SK-N-SH (cell line): ENCODE data around the gene SSNA1. TPM values are rescaled to one million over a fixed set of nuclear protein-coding genes. Genes with fewer than 3 reads are reported as not detected.

Source experiments
- CTCF ChIA-PET: fragments of 300-600, 350-600 bp; formaldehyde crosslinking; extraction: SDS; loops from one replicate; lab custom pipeline; 2021; lab: Yijun Ruan, JAX
- POLR2A ChIA-PET: fragments of 350-600 bp; sonication (Branson Sonifier 250); formaldehyde crosslinking; extraction: SDS; loops from one replicate; lab custom pipeline; 2020; ENCODE audit warnings: antibody characterized with exemption, inconsistent platforms; lab: Yijun Ruan, JAX
- DNase-seq: peaks from one replicate; pipeline ENCODE4 v3.0.0; 2012
- H2AFZ ChIP-seq: fragments of 200-600 bp; sonication (generic); 2 replicates; pipeline ENCODE4 v1.8.1; 2016; ENCODE audit warnings: antibody characterized with exemption, mild to moderate bottlenecking, low read depth
- H3F3A ChIP-seq: fragments of 200-600 bp; sonication (generic); replicated peaks from 2 replicates; pipeline ENCODE3; 2016; ENCODE audit warnings: antibody characterized with exemption, mild to moderate bottlenecking; ENCODE audit not compliant: insufficient read depth
- H3K27ac ChIP-seq, 2 experiments: fragments of 200-500 bp in 1 of 2; fragments of 200-600 bp in 1 of 2; sonication (Bioruptor generic) in 1 of 2; sonication (generic), shearing (Covaris generic) in 1 of 2; 2 replicates each; pipeline versions ENCODE4 v1.5.1 to v1.6.1; 2014 to 2016; ENCODE audit warnings: low read depth in 2 of 2, inconsistent platforms in 1 of 2, low read length in 1 of 2, mild to moderate bottlenecking in 1 of 2, mixed read lengths in 1 of 2
- H3K27me3 ChIP-seq: fragments of 200-600 bp; sonication (generic), shearing (Covaris generic); 2 replicates; pipeline ENCODE4 v1.6.1; 2016; ENCODE audit warnings: mixed run types; ENCODE audit not compliant: insufficient read depth
- H3K36me3 ChIP-seq, 2 experiments: fragments of 200-500 bp in 1 of 2; fragments of 200-600 bp in 1 of 2; sonication (Bioruptor generic) in 1 of 2; sonication (generic) in 1 of 2; replicated peaks in 1 of 2; 2 replicates each; pipeline versions ENCODE3 to v1.5.1; 2014 to 2016; ENCODE audit warnings: low read length in 1 of 2, mild to moderate bottlenecking in 1 of 2; ENCODE audit not compliant: insufficient read depth in 2 of 2, control insufficient read depth in 1 of 2
- H3K4me1 ChIP-seq, 2 experiments: fragments of 200-500 bp in 1 of 2; fragments of 200-600 bp in 1 of 2; sonication (Bioruptor generic) in 1 of 2; sonication (generic), shearing (Covaris generic) in 1 of 2; 2 replicates each; pipeline versions ENCODE4 v1.5.1 to v1.6.1; 2014 to 2016; ENCODE audit warnings: low read depth in 1 of 2, low read length in 1 of 2, mixed run types in 1 of 2; ENCODE audit not compliant: insufficient read depth in 2 of 2, control insufficient read depth in 1 of 2
- H3K4me2 ChIP-seq: fragments of 200-600 bp; sonication (generic), shearing (Covaris generic); 2 replicates; pipeline ENCODE4 v1.6.1; 2017; ENCODE audit warnings: mixed run types
- H3K4me3 ChIP-seq, 2 experiments: fragments of 200-500 bp in 1 of 2; fragments of 200-600 bp in 1 of 2; sonication (Bioruptor generic) in 1 of 2; sonication (generic), shearing (Covaris generic) in 1 of 2; 2 replicates each; pipeline versions ENCODE4 v1.5.1 to v1.8.1; 2014 to 2016; ENCODE audit warnings: low read depth in 2 of 2, inconsistent platforms in 1 of 2, low read length in 1 of 2, mild to moderate bottlenecking in 1 of 2, mixed read lengths in 1 of 2, moderate library complexity in 1 of 2
- H3K79me2 ChIP-seq: fragments of 200-600 bp; sonication (generic); 2 replicates; pipeline ENCODE4 v1.8.1; 2017; ENCODE audit warnings: mild to moderate bottlenecking; ENCODE audit not compliant: insufficient read depth
- H3K9ac ChIP-seq: fragments of 200-600 bp; sonication (generic); 2 replicates; pipeline ENCODE4 v1.6.1; 2017; ENCODE audit warnings: mixed run types
- H3K9me2 ChIP-seq: fragments of 200-600 bp; sonication (generic); 2 replicates; pipeline ENCODE4 v1.6.1; 2017; ENCODE audit warnings: mixed run types
- H3K9me3 ChIP-seq: fragments of 200-600 bp; sonication (generic); 2 replicates; pipeline ENCODE4 v1.6.1; 2017; ENCODE audit warnings: mixed run types, mild to moderate bottlenecking, moderate library complexity
- H4K20me1 ChIP-seq: fragments of 200-600 bp; sonication (generic); 2 replicates; pipeline ENCODE4 v1.6.1; 2017; ENCODE audit warnings: mild to moderate bottlenecking, mixed run types; ENCODE audit not compliant: insufficient read depth
- FOSL2 ChIP-seq: IDR thresholded peaks from 2 replicates; pipeline ENCODE4 v1.4.0; 2012; ENCODE audit warnings: low read depth, mild to moderate bottlenecking, moderate library complexity, borderline replicate concordance
- FOXM1 ChIP-seq: IDR thresholded peaks from 2 replicates; pipeline ENCODE4 v1.4.0; 2012; ENCODE audit warnings: low read depth, mild to moderate bottlenecking
- RAD21 ChIP-seq: IDR thresholded peaks from 2 replicates; pipeline ENCODE4 v1.6.1; 2012; ENCODE audit warnings: mild to moderate bottlenecking, low read length
- RCOR1 ChIP-seq: fragments of 150-350 bp; IDR thresholded peaks from 2 replicates; pipeline ENCODE4 v1.6.1; 2017; ENCODE audit warnings: antibody characterized with exemption, low read length
- RFX5 ChIP-seq: IDR thresholded peaks from 2 replicates; pipeline ENCODE4 v1.6.1; 2012; ENCODE audit warnings: mild to moderate bottlenecking, improper control_type of control experiment, low read length
- RXRA ChIP-seq: IDR thresholded peaks from 2 replicates; pipeline ENCODE4 v1.4.0; 2012; ENCODE audit warnings: low read depth, mild to moderate bottlenecking, borderline replicate concordance
- SIN3A ChIP-seq: IDR thresholded peaks from 2 replicates; pipeline ENCODE4 v1.6.1; 2012; ENCODE audit warnings: low read depth, mild to moderate bottlenecking, low read length, moderate library complexity, borderline replicate concordance
- USF2 ChIP-seq: fragments of 150-350 bp; IDR thresholded peaks from 2 replicates; pipeline ENCODE4 v1.6.1; 2017; ENCODE audit warnings: antibody characterized with exemption, low read length, low read depth, borderline replicate concordance
- YY1 ChIP-seq: IDR thresholded peaks from 2 replicates; pipeline ENCODE4 v1.4.0; 2012; ENCODE audit warnings: low read depth, mild to moderate bottlenecking
- WGBS: methylation state at CpG from one replicate; pipeline ENCODE4 v1.1.6; 2017; ENCODE audit warnings: low lambda C conversion rate; 5-methylcytosine and 5-hydroxymethylcytosine counted together
- polyA plus RNA-seq, 3 experiments: library from polyadenylated mRNA; depleted of rRNA; stranded (reverse); fragments of >200 nt; gene quantifications; 2 replicates each; pipeline ENCODE4 v1.2.3, GENCODE V29; 2012
- TF ChIP-seq, protein P1 (sequence below): IDR thresholded peaks from 2 replicates; pipeline ENCODE4 v1.4.0; 2012; ENCODE audit warnings: low read depth
- TF ChIP-seq, protein P2 (sequence below): fragments of 200-600 bp; sonication (generic); IDR thresholded peaks from 2 replicates; pipeline ENCODE4 v1.6.1; 2017; ENCODE audit warnings: antibody characterized with exemption, mild to moderate bottlenecking, moderate library complexity
- TF ChIP-seq, protein P3 (sequence below): IDR thresholded peaks from 2 replicates; pipeline ENCODE4; 2012

The SSNA1 gene
- polyA plus RNA-seq, 1 of the 3 experiments (the other 2 are of a cell fraction): 124 TPM

DNA sequence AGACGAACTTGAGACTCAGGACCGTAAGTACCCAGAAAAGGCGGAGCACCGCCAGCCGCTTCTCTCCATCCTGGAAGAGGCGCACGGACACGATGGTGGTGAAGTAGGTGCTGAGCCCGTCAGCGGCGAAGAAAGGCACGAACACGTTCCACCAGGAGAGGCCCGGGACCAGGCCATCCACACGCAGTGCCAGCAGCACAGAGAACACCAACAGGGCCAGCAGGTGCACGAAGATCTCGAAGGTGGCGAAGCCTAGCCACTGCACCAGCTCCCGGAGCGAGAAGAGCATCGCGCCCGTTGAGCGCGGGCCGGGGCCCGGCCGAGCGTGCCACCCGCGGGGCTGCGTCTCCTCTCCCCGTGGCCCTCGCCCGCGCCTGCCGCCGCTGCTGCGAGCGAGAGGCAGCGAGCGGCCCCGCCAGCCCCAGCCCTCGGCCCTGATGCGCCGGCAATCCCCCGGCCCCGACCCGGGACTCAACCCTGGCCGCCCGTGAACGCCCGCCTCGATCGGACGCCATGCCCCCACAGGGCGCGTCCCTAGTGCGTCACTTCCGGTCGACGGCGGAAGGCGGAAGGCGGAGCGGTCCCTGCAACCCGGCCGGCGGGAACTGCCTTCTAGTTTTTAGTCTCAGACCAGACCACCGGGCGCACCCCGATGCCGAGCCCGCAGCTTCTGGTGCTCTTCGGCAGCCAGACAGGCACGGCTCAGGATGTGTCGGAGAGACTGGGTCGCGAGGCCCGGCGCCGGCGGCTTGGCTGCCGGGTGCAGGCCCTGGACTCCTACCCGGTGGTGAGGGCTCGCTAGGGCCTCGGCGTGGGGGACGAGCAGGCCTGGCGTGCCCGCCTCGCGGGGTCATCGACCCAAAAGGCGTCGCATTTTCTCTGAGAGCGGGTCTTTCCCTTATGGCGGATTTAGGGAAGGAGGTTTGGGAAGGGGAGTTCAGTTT lies 16.9 kb downstream of the SSNA1 start, which contains the start of the genes NDOR1 and TMEM203 (continued):
- TF ChIP-seq USF2: no peak
- no peak for TF ChIP-seq RXRA
- no peak for TF ChIP-seq RCOR1
- TF ChIP-seq, protein P1, sequence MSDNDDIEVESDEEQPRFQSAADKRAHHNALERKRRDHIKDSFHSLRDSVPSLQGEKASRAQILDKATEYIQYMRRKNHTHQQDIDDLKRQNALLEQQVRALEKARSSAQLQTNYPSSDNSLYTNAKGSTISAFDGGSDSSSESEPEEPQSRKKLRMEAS: peak; percentile 82
- no peak for TF ChIP-seq RFX5
- TF ChIP-seq, protein P2, sequence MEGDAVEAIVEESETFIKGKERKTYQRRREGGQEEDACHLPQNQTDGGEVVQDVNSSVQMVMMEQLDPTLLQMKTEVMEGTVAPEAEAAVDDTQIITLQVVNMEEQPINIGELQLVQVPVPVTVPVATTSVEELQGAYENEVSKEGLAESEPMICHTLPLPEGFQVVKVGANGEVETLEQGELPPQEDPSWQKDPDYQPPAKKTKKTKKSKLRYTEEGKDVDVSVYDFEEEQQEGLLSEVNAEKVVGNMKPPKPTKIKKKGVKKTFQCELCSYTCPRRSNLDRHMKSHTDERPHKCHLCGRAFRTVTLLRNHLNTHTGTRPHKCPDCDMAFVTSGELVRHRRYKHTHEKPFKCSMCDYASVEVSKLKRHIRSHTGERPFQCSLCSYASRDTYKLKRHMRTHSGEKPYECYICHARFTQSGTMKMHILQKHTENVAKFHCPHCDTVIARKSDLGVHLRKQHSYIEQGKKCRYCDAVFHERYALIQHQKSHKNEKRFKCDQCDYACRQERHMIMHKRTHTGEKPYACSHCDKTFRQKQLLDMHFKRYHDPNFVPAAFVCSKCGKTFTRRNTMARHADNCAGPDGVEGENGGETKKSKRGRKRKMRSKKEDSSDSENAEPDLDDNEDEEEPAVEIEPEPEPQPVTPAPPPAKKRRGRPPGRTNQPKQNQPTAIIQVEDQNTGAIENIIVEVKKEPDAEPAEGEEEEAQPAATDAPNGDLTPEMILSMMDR: no peak
- TF ChIP-seq FOXM1: no peak
- TF ChIP-seq SIN3A: peak; percentile 81; the same call in 1 of the 2 replicates
- TF ChIP-seq YY1: peak; percentile 91

DNA sequence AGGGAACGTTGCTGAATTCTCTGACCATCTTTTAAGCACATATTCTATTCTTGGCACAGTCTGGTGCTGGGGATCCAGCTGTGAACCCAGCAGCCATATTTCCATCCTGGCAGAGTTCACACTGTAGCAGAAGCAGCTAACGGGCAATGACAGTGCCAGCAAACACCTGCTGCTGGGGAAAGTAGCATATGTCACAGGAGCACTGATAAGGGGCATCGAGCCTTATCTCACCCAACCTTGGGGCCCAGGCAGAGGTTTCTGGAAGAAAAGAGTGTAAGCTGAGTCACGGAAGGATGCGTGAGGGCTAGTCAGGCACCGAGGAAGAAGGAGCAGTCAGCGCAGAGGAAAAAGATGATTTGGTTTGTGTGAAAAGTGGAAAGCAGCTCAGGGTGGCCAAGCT lies 18.1 kb downstream of the SSNA1 start:
- DNase-seq: no peak
- Histone ChIP-seq H3K36me3 (no peaks in the 10 kb centered on the region), H3K9me2 (no peaks in the 10 kb centered on the region), H3K4me2 (peak overlapping the region; percentile 100), H3K27me3 (no peaks in the 10 kb centered on the region), H3K9ac (peak overlapping the region; percentile 99), H4K20me1 (no peaks in the 10 kb centered on the region), H3K9me3 (no peaks in the 10 kb centered on the region), H3F3A (peaks cover 9% of the 10 kb centered on the region), H3K27ac (no peak overlapping the region), H3K4me1 (peaks cover 11 to 32% of the 10 kb centered on the region in 2 experiments), H2AFZ (no peak overlapping the region), H3K79me2 (peaks cover 64% of the 10 kb centered on the region), H3K4me3 (peak overlapping the region; percentile 87 to 100)
- ChIA-PET CTCF (interaction anchor here (0.6 to 1.4 kb wide), 4 partner anchors 10 to 239 kb away, joined by 3 to 6 read pairs (median 4); partner anchors contain the start of genes ANAPC2, RNF224 and SSNA1), POLR2A (interaction anchor here (1.4 kb wide), 1 partner anchor 18 kb away, joined by 3 read pairs; the partner anchor contains the start of genes ANAPC2 and SSNA1)
- TF ChIP-seq YY1 (no peak), RAD21 (no peak), FOSL2 (no peak)
- TF ChIP-seq, protein P3, sequence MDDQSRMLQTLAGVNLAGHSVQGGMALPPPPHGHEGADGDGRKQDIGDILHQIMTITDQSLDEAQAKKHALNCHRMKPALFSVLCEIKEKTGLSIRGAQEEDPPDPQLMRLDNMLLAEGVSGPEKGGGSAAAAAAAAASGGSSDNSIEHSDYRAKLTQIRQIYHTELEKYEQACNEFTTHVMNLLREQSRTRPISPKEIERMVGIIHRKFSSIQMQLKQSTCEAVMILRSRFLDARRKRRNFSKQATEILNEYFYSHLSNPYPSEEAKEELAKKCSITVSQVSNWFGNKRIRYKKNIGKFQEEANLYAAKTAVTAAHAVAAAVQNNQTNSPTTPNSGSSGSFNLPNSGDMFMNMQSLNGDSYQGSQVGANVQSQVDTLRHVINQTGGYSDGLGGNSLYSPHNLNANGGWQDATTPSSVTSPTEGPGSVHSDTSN: no peak
- WGBS: 62% methylated on average over 7 of the region's 7 CpGs
